Neuronal stem cell (in vitro differentiated cells): ENCODE results near the gene ROBO1.

Experiments used
- DNase-seq: peaks from one replicate; pipeline ENCODE4 v3.0.0-alpha.2; 2013; ENCODE audit warnings: low spot score
- H2AFZ ChIP-seq: one replicate; pipeline ENCODE4 v1.6.1; 2013; ENCODE audit warnings: mild to moderate bottlenecking, low read length, inconsistent platforms
- H2AK5ac ChIP-seq: 2 replicates; pipeline ENCODE4 v1.6.1; 2013; ENCODE audit warnings: low read depth, mild to moderate bottlenecking, inconsistent platforms, low read length, moderate library complexity, mixed read lengths
- H2BK120ac ChIP-seq: 2 replicates; pipeline ENCODE4 v1.6.1; 2013; ENCODE audit warnings: low read depth, mild to moderate bottlenecking, inconsistent platforms, low read length, moderate library complexity, mixed read lengths
- H2BK12ac ChIP-seq: one replicate; pipeline ENCODE4 v1.6.1; 2013; ENCODE audit warnings: low read length, inconsistent platforms
- H2BK15ac ChIP-seq: 2 replicates; pipeline ENCODE4 v1.6.1; 2013; ENCODE audit warnings: mild to moderate bottlenecking, low read length, inconsistent platforms, mixed read lengths
- H2BK5ac ChIP-seq: one replicate; pipeline ENCODE4 v1.6.1; 2013; ENCODE audit warnings: inconsistent platforms, mild to moderate bottlenecking, low read length, moderate library complexity
- H3K14ac ChIP-seq: one replicate; pipeline ENCODE4 v1.6.1; 2013; ENCODE audit warnings: low read length, inconsistent platforms
- H3K18ac ChIP-seq: 2 replicates; pipeline ENCODE4 v1.6.1; 2013; ENCODE audit warnings: low read length, inconsistent platforms
- H3K23ac ChIP-seq: 2 replicates; pipeline ENCODE4 v1.6.1; 2013; ENCODE audit warnings: low read depth, mild to moderate bottlenecking, mixed read lengths, low read length, inconsistent platforms; ENCODE audit not compliant: poor library complexity
- H3K27ac ChIP-seq: replicated peaks from 3 replicates; pipeline ENCODE4 v1.5.1; 2013; ENCODE audit warnings: low read length, inconsistent platforms
- H3K27me3 ChIP-seq, 3 experiments: 2 replicates each; pipeline ENCODE4 v1.6.1; 2013; ENCODE audit warnings: low read length in 3 of 3, mild to moderate bottlenecking in 2 of 3, inconsistent platforms in 1 of 3, low read depth in 1 of 3, mixed read lengths in 1 of 3, moderate library complexity in 1 of 3; ENCODE audit not compliant: control insufficient read depth in 3 of 3, insufficient read depth in 3 of 3
- H3K36me3 ChIP-seq, 2 donors: replicated peaks in 1 of 2; 2 replicates each; pipeline ENCODE4 v1.6.1; 2013; ENCODE audit warnings: low read length in 2 of 2; ENCODE audit not compliant: control insufficient read depth in 2 of 2, insufficient read depth in 2 of 2
- H3K4ac ChIP-seq: 2 replicates; pipeline ENCODE4 v1.6.1; 2013; ENCODE audit warnings: inconsistent platforms, mild to moderate bottlenecking, low read length, moderate library complexity
- H3K4me1 ChIP-seq, 2 donors: 1 replicate in 1 of 2; 2 replicates in 1 of 2; pipeline ENCODE4 v1.6.1; 2013; ENCODE audit warnings: low read length in 2 of 2, low read depth in 1 of 2; ENCODE audit not compliant: control insufficient read depth in 2 of 2, insufficient read depth in 1 of 2
- H3K4me2 ChIP-seq: one replicate; pipeline ENCODE4 v1.6.1; 2013; ENCODE audit warnings: mild to moderate bottlenecking, low read length, inconsistent platforms; ENCODE audit not compliant: insufficient read depth, poor library complexity, severe bottlenecking
- H3K4me3 ChIP-seq, 2 donors: 2 replicates each; pipeline ENCODE4 v1.5.1; 2013; ENCODE audit warnings: low read length in 2 of 2, mild to moderate bottlenecking in 2 of 2, inconsistent platforms in 1 of 2, moderate library complexity in 1 of 2
- H3K79me1 ChIP-seq: one replicate; pipeline ENCODE4 v1.6.1; 2013; ENCODE audit warnings: low read depth, mild to moderate bottlenecking, inconsistent platforms, low read length, moderate library complexity
- H3K9ac ChIP-seq: one replicate; pipeline ENCODE4 v1.6.1; 2013; ENCODE audit warnings: mild to moderate bottlenecking, low read depth, low read length, inconsistent platforms; ENCODE audit not compliant: poor library complexity
- H3K9me3 ChIP-seq, 2 donors: replicated peaks in 1 of 2; 2 replicates each; pipeline versions ENCODE3 to v1.6.1; 2013; ENCODE audit warnings: low read length in 2 of 2, mild to moderate bottlenecking in 2 of 2, inconsistent platforms in 1 of 2, low read depth in 1 of 2, mixed read lengths in 1 of 2, moderate library complexity in 1 of 2; ENCODE audit not compliant: control insufficient read depth in 2 of 2, insufficient read depth in 1 of 2
- H4K8ac ChIP-seq: one replicate; pipeline ENCODE4 v1.6.1; 2013; ENCODE audit warnings: low read depth, mild to moderate bottlenecking, inconsistent platforms, low read length, moderate library complexity
- H4K91ac ChIP-seq: one replicate; pipeline ENCODE4 v1.6.1; 2013; ENCODE audit warnings: low read length, low read depth, mild to moderate bottlenecking, inconsistent platforms; ENCODE audit not compliant: poor library complexity
- WGBS, 2 donors: extraction: QIAGEN DNeasy Blood & Tissue Kit; methylation state at CpG; one replicate each; pipeline ENCODE4 v1.1.7; 2013; ENCODE audit warnings: missing lambda C conversion rate in 2 of 2, mixed read lengths in 1 of 2; ENCODE audit not compliant: insufficient read length in 2 of 2, insufficient replicate concordance in 1 of 2; ENCODE audit errors: extremely low coverage in 2 of 2; 5-methylcytosine and 5-hydroxymethylcytosine counted together

Gene ROBO1

GRCh38 chr3:78798266-78798832, 969.4 kb downstream of the ROBO1 start:
- Histone ChIP-seq H3K14ac (no peak overlapping the region), H2AK5ac (no peak overlapping the region), H3K18ac (no peak overlapping the region), H4K8ac (no peak overlapping the region), H2AFZ (no peak overlapping the region), H3K4me2 (no peak overlapping the region), H3K9me3 (no peaks in the 10 kb centered on the region), H3K27ac (no peak overlapping the region), H4K91ac (no peak overlapping the region), H3K36me3 (no peaks in the 10 kb centered on the region), H2BK5ac (no peak overlapping the region), H3K4me3 (no peak overlapping the region), H2BK120ac (no peak overlapping the region), H3K27me3 (no peaks in the 10 kb centered on the region), H2BK12ac (no peak overlapping the region), H3K23ac (no peak overlapping the region), H3K9ac (no peak overlapping the region), H3K79me1 (no peaks in the 10 kb centered on the region), H3K4ac (no peak overlapping the region), H2BK15ac (no peak overlapping the region), H3K4me1 (no peaks in the 10 kb centered on the region)
- DNase-seq: no peak

GRCh38 chr3:78794431-78794830, 973.4 kb downstream of the ROBO1 start:
- Histone ChIP-seq H3K18ac (no peak overlapping the region), H3K4me2 (no peak overlapping the region), H3K27me3 (no peaks in the 10 kb centered on the region), H3K27ac (no peak overlapping the region), H3K4me3 (no peak overlapping the region), H2BK5ac (no peak overlapping the region), H3K36me3 (no peaks in the 10 kb centered on the region), H3K79me1 (no peaks in the 10 kb centered on the region), H3K4ac (no peak overlapping the region), H3K9ac (no peak overlapping the region), H2BK15ac (no peak overlapping the region), H3K4me1 (peaks cover 0 to 2% of the 10 kb centered on the region in 2 donors), H2BK12ac (no peak overlapping the region), H2AFZ (no peak overlapping the region), H3K9me3 (no peaks in the 10 kb centered on the region), H3K23ac (no peak overlapping the region), H2BK120ac (no peak overlapping the region), H4K8ac (no peak overlapping the region), H2AK5ac (no peak overlapping the region), H4K91ac (no peak overlapping the region), H3K14ac (no peak overlapping the region)
- no peak for DNase-seq
- WGBS, 2 donors: no CpG with 5 or more reads among the region's 1 CpG

- no peak overlapping the region for H2BK12ac ChIP-seq
These were observed 975.1 kb downstream of the ROBO1 start for GRCh38 chr3:78792733-78793132.

GRCh38 chr3:78792212-78792611, 975.6 kb downstream of the ROBO1 start:
- Histone ChIP-seq H4K8ac (no peak overlapping the region), H3K4ac (no peak overlapping the region), H3K4me2 (no peak overlapping the region), H3K4me1 (peaks cover 0 to 2% of the 10 kb centered on the region in 2 donors), H3K23ac (no peak overlapping the region), H2BK120ac (no peak overlapping the region), H2BK5ac (no peak overlapping the region), H3K27me3 (no peaks in the 10 kb centered on the region), H3K14ac (no peak overlapping the region), H3K9me3 (no peaks in the 10 kb centered on the region), H3K9ac (no peak overlapping the region), H3K27ac (no peak overlapping the region), H2BK12ac (no peak overlapping the region), H3K18ac (no peak overlapping the region), H2AK5ac (no peak overlapping the region), H3K4me3 (no peak overlapping the region), H4K91ac (no peak overlapping the region), H3K36me3 (no peaks in the 10 kb centered on the region), H2AFZ (no peak overlapping the region), H2BK15ac (no peak overlapping the region), H3K79me1 (no peaks in the 10 kb centered on the region)
- WGBS, 2 donors: no CpG with 5 or more reads among the region's 1 CpG
- no peak for DNase-seq

More at GRCh38 chr3:78792733-78793132, 975.1 kb downstream of the ROBO1 start:
- WGBS, 2 donors: no CpG with 5 or more reads among the region's 1 CpG
- peaks cover 0 to 2% of the 10 kb centered on the region in 2 donors for H3K4me1 ChIP-seq
- H3K14ac ChIP-seq: no peak overlapping the region
- H2BK15ac ChIP-seq: no peak overlapping the region
- no peak for DNase-seq
- no peaks in the 10 kb centered on the region for H3K27me3 ChIP-seq
- no peaks in the 10 kb centered on the region for H3K36me3 ChIP-seq
- H3K79me1 ChIP-seq: no peaks in the 10 kb centered on the region
- no peak overlapping the region for H3K18ac ChIP-seq
- H3K4ac ChIP-seq: no peak overlapping the region
- no peak overlapping the region for H2BK120ac ChIP-seq
- no peak overlapping the region for H3K9ac ChIP-seq
- H4K8ac ChIP-seq: no peak overlapping the region
- H2BK5ac ChIP-seq: no peak overlapping the region
- H3K9me3 ChIP-seq: no peaks in the 10 kb centered on the region
- no peak overlapping the region for H4K91ac ChIP-seq
- no peak overlapping the region for H2AK5ac ChIP-seq
- no peak overlapping the region for H3K4me2 ChIP-seq
- no peak overlapping the region for H2AFZ ChIP-seq
- no peak overlapping the region for H3K23ac ChIP-seq
- no peak overlapping the region for H3K4me3 ChIP-seq
- no peak overlapping the region for H3K27ac ChIP-seq
